Body of pancreas (tissue), 4 donors: ENCODE data around the gene A4GNT. TPM values are rescaled to one million over a fixed set of nuclear protein-coding genes. Genes with fewer than 3 reads are reported as not detected.

Experiments
- ATAC-seq: fragments of 150-250 bp; one replicate; pipeline ENCODE4 v1.9.1; 2016
- DNase-seq, 4 donors: peaks; one replicate each; pipeline ENCODE4 v3.0.0-alpha.2; 2019
- H3K27ac ChIP-seq, 4 donors: fragments of 200-600 bp; sonication (generic); 1 replicate in 3 of 4; 2 replicates in 1 of 4; pipeline versions ENCODE4 v1.5.1 to v1.6.1; 2016 to 2019; ENCODE audit warnings: mild to moderate bottlenecking in 1 of 4, mixed read lengths in 1 of 4, moderate library complexity in 1 of 4
- H3K27me3 ChIP-seq, 2 donors: fragments of 200-600 bp; sonication (generic); one replicate each; pipeline ENCODE4 v1.6.0; 2016; ENCODE audit warnings: mild to moderate bottlenecking in 1 of 2
- H3K36me3 ChIP-seq, 2 donors: fragments of 200-600 bp; sonication (generic); replicated peaks in 1 of 2; 2 replicates each; pipeline ENCODE4 v1.5.1; 2016; ENCODE audit warnings: low read depth in 2 of 2; ENCODE audit not compliant: insufficient read depth in 1 of 2
- H3K4me1 ChIP-seq: fragments of 200-600 bp; sonication (generic); one replicate; pipeline ENCODE4 v1.6.0; 2016
- H3K4me3 ChIP-seq, 2 donors: fragments of 200-600 bp; sonication (generic); 1 replicate in 1 of 2; 2 replicates in 1 of 2; pipeline ENCODE4 v1.5.1; 2016 to 2019
- H3K9me3 ChIP-seq, 3 donors: fragments of 200-600 bp; sonication (generic); 1 replicate in 2 of 3; 2 replicates in 1 of 3; pipeline ENCODE4 v1.5.1; 2016
- POLR2A ChIP-seq, 3 donors: fragments of 450-650 bp; IDR thresholded peaks; one replicate each; pipeline ENCODE4 v1.6.1; 2016; ENCODE audit warnings: antibody characterized with exemption in 3 of 3, mild to moderate bottlenecking in 2 of 3
- WGBS, 2 donors: methylation state at CpG; one replicate each; pipeline ENCODE4 v1.1.5; 2017; 5-methylcytosine and 5-hydroxymethylcytosine counted together
- intact Hi-C: fragments of 100-400 bp; cut with DNase I; formaldehyde crosslinking; loops from one replicate; pipeline ENCODE4 v1.15.1; 2023
- total RNA-seq, 2 donors: library from RNA; depleted of rRNA; stranded (reverse); fragments of >200 nt; gene quantifications; one replicate each; pipeline ENCODE4 v1.1.0, GENCODE V29; 2016
- TF ChIP-seq, protein P1 (sequence below), 7 experiments: fragments of 450-650 bp in 4 of 7; fragments of 200-600 bp in 3 of 7; sonication (generic) in 3 of 7; IDR thresholded peaks; one replicate each; pipeline ENCODE4 v1.5.1; 2016 to 2019; ENCODE audit warnings: antibody characterized with exemption in 7 of 7

A4GNT gene
- total RNA-seq, 2 donors from 2014 or later = 1.8 to 4.0 TPM

DNA sequence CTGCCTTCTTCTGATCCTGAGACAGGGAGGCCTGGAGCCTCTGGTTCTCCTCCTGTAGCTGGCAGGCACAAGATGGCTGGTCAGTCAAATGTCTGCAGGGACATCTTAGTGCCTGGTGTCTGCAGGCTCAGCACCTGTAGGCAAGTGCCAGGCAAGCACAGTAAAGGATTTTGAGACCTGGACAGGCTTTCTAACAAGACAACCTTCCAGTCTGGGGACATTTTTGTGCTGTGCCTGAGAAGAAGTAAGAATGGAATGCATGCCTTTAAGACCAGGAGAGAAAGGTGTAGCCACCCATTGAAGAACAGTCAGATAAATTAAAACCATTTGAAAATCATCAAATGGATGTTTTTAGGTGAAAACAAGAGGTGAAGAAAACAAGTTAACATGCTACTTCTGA, 48.0 kb downstream of the A4GNT start:
- H3K4me1 ChIP-seq = peaks cover 17% of the 10 kb centered on the region
- H3K27ac ChIP-seq = no peak overlapping the region
- intact Hi-C loops = no loop called here
- TF ChIP-seq, protein P1, sequence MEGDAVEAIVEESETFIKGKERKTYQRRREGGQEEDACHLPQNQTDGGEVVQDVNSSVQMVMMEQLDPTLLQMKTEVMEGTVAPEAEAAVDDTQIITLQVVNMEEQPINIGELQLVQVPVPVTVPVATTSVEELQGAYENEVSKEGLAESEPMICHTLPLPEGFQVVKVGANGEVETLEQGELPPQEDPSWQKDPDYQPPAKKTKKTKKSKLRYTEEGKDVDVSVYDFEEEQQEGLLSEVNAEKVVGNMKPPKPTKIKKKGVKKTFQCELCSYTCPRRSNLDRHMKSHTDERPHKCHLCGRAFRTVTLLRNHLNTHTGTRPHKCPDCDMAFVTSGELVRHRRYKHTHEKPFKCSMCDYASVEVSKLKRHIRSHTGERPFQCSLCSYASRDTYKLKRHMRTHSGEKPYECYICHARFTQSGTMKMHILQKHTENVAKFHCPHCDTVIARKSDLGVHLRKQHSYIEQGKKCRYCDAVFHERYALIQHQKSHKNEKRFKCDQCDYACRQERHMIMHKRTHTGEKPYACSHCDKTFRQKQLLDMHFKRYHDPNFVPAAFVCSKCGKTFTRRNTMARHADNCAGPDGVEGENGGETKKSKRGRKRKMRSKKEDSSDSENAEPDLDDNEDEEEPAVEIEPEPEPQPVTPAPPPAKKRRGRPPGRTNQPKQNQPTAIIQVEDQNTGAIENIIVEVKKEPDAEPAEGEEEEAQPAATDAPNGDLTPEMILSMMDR (IDR thresholded peaks at IDR 0.05) = no peak
- no peak for TF ChIP-seq POLR2A (IDR thresholded peaks at IDR 0.05)
- ATAC-seq (no peak), DNase-seq (no peak)
- no peaks in the 10 kb centered on the region for H3K9me3 ChIP-seq
- H3K36me3 ChIP-seq = no peaks in the 10 kb centered on the region
- no peak overlapping the region for H3K4me3 ChIP-seq
- no peaks in the 10 kb centered on the region for H3K27me3 ChIP-seq

- Histone ChIP-seq H3K4me1 (peaks cover 17% of the 10 kb centered on the region), H3K9me3 (no peaks in the 10 kb centered on the region), H3K4me3 (no peak overlapping the region), H3K36me3 (no peaks in the 10 kb centered on the region), H3K27ac (no peak overlapping the region), H3K27me3 (no peaks in the 10 kb centered on the region)
- no peak for DNase-seq
- ATAC-seq = no peak
- intact Hi-C loops = no loop called here
- no peak for TF ChIP-seq POLR2A (IDR thresholded peaks at IDR 0.05)
- TF ChIP-seq, protein P1 (IDR thresholded peaks at IDR 0.05) = no peak
Measured at GRCh38 chr3:138082992-138083386, 49.2 kb downstream of the A4GNT start.

DNA sequence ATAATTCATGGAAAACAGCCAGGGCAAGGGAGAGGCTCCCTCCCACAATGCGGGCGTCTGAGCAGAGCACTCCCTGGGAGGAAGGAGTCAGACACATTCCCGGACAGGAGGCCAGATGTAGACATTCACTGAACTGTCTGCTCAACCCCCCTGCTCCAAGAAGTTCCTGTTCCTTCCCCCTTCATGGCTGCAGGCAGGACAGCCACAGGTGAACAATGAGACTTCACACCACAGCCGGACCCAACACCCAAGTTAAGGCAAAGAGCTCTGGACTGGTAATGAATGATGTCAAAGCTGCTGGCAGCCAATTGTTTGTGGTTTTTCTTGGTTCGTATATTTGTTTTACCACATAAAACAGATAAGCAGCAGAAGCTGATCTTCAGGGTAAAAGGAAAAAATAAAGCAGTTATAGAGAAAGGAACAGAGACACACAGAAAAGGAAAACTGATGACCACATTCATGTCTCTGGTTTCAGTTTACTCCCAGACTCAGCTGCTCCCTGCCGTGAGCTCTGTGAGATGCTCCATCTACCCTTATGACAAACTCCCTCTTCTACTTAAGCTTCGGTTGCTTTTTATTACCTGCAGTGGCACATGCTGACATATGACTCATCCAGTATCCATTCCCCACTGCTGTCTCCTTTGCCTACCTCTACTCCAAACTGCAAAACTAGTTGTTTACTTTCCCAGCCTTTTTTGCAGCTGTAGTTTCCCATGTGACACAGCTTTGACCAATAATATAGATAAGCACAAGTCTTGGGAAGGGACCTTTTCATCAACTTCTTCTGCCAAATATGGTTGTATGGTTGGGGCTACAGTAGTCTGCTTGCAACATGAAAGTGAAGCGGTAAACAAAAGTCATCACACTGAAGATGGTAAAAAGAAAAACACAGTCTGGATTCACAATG, 49.9 kb downstream of the A4GNT start:
- intact Hi-C loops = no loop called here
- ATAC-seq = peak; percentile 56
- WGBS, 2 donors = 24 to 31% methylated on average over 8 of the region's 8 CpGs
- H3K9me3 ChIP-seq = no peaks in the 10 kb centered on the region
- no peak for DNase-seq
- TF ChIP-seq, protein P1 (IDR thresholded peaks at IDR 0.05) = no peak
- TF ChIP-seq POLR2A (IDR thresholded peaks at IDR 0.05) = no peak
- H3K4me3 ChIP-seq = no peak overlapping the region
- H3K27ac ChIP-seq = peak overlapping the region in 2 of 4 donors; percentile 21 to 37
- peaks cover 17% of the 10 kb centered on the region for H3K4me1 ChIP-seq
- no peaks in the 10 kb centered on the region for H3K27me3 ChIP-seq
- no peaks in the 10 kb centered on the region for H3K36me3 ChIP-seq

DNA sequence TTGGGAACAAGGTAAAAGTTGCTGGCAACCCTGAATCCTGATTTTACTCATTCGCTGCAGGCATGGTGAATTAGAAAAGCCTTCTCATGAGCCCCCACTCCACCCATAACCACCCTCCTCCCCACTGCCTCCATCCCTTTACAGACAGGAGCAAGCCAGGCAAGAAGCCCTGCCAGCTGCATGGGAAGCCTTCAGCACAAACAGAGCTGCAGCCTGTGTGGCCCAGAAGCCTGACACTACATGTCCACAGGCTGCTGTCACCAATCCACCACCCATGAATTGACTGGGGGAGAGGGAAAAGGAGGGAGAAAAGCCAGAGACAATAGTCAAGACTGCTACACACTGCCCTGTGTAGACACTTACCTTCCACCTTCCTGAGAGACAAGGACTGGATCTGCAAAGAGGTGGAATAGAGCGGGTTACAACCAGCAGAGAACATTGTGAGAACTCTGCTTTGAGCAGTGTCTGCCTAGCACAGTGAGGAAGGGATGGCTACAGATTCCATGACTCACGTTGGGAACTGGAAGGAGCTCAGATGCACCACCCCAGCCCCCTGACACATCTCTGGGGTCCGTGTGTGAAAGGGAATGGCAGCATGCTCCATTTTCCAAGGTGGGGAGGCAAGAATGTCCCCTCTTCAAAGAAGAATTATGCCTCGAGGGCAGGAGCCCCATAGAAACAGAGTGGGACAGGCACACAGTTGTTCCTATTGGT, 50.7 kb downstream of the A4GNT start:
- H3K27ac ChIP-seq = no peak overlapping the region
- no peak for DNase-seq
- WGBS, 2 donors = 70 to 72% methylated on average over 4 to 5 of the region's 5 CpGs

More for the DNA sequence above, 50.7 kb downstream of the A4GNT start:
- no peaks in the 10 kb centered on the region for H3K36me3 ChIP-seq
- H3K9me3 ChIP-seq = no peaks in the 10 kb centered on the region
- peaks cover 17% of the 10 kb centered on the region for H3K4me1 ChIP-seq
- H3K4me3 ChIP-seq = no peak overlapping the region
- no peak for TF ChIP-seq POLR2A (IDR thresholded peaks at IDR 0.05)
- TF ChIP-seq, protein P1 (IDR thresholded peaks at IDR 0.05) = no peak
- ATAC-seq = no peak
- H3K27me3 ChIP-seq = no peaks in the 10 kb centered on the region
- intact Hi-C loops = no loop called here
